ENCODE data around the gene PIGS. TPM values are rescaled to one million over a fixed set of nuclear protein-coding genes. Genes with fewer than 3 reads are reported as not detected.

PIGS gene
- total and polyA plus RNA-seq, 2 of the 4 experiments (the other 2 are of a cell fraction): 28.7 to 78.9 TPM

DNA sequence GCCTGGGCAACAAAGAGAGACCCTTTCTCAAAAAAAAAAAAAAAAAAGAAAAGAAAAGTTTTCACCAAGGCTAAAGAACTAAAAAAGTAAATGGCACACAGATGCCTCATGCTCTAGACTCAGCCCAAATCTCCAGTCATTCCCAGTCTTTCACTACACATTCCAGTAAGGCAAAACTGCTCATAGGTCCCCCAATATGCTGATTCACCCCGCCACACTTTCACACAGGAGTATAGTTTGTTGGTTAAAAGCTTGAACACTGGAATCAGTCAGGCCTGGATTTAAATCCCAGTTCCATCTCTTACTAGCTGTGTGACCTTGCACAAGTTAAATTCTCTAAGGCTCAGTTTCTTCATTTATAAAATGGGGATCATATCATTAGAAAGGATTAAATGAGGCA is 1.9 kb downstream of the PIGS start (continued):
- TF ChIP-seq RFX5 (IDR thresholded peaks at IDR 0.05; ENCODE audit: low read depth, low read length): no peak
- TF ChIP-seq CEBPB (IDR thresholded peaks at IDR 0.05; ENCODE audit: low read depth, low read length): no peak
- no peak for TF ChIP-seq CHD1 (IDR thresholded peaks at IDR 0.05; ENCODE audit: low read depth, low read length)

- Histone ChIP-seq H3K56ac (ENCODE audit: extremely low read depth, insufficient read depth, low read length) (no peak overlapping the region), H3K79me1 (ENCODE audit: low read depth in 1 of 2, low read length in 2 of 2) (peaks cover 21 to 50% of the 10 kb centered on the region in 2 experiments), H3K9ac (ENCODE audit: low read depth, low read length) (no peak overlapping the region), H2BK5ac (ENCODE audit: low read depth, low read length, poor library complexity, severe bottlenecking) (no peak overlapping the region), H3K9me1 (ENCODE audit: insufficient read depth, low read length) (peaks cover 13% of the 10 kb centered on the region), H3K18ac (ENCODE audit: low read depth, low read length) (no peak overlapping the region), H2AK5ac (ENCODE audit: low read depth, low read length) (no peak overlapping the region), H2BK20ac (ENCODE audit: low read depth, low read length) (no peak overlapping the region), H3K4me2 (ENCODE audit: low read depth, low read length) (no peak overlapping the region), H2BK120ac (ENCODE audit: low read depth, low read length) (no peak overlapping the region), H3K27me3 (ENCODE audit: control insufficient read depth, insufficient read depth, low read length) (no peaks in the 10 kb centered on the region), H3K4ac (ENCODE audit: low read depth, low read length) (no peak overlapping the region), H3K36me3 (ENCODE audit: control insufficient read depth, insufficient read depth, low read length) (peaks cover 7% of the 10 kb centered on the region), H4K91ac (ENCODE audit: insufficient read depth, low read depth, low read length) (no peak overlapping the region), H2BK15ac (ENCODE audit: low read depth, low read length) (no peak overlapping the region), H4K20me1 (ENCODE audit: insufficient read depth, low read length) (peaks cover 9% of the 10 kb centered on the region; the same call in 1 of the 2 replicates), H3K14ac (replicated peaks; ENCODE audit: low read depth, low read length) (no peak overlapping the region), H2AFZ (replicated peaks; ENCODE audit: low read length, poor library complexity) (no peak overlapping the region), H4K5ac (ENCODE audit: low read depth, low read length) (no peak overlapping the region), H2AK9ac (replicated peaks; ENCODE audit: low read depth, low read length, poor library complexity) (no peak overlapping the region), H3K23ac (ENCODE audit: low read depth, low read length) (no peak overlapping the region), H3K4me3 (ENCODE audit: insufficient read depth, low read depth, low read length) (no peak overlapping the region), H3K4me1 (ENCODE audit: control insufficient read depth, insufficient read depth, low read length) (peaks cover 7% of the 10 kb centered on the region), H3K9me3 (ENCODE audit: control insufficient read depth, insufficient read depth, low read length) (no peaks in the 10 kb centered on the region), H4K8ac (ENCODE audit: low read depth in 2 of 2, low read length in 2 of 2) (no peak overlapping the region), H3K27ac (ENCODE audit: insufficient read depth, low read length) (no peak overlapping the region)
- DNase-seq: no peak
- ChIA-PET POLR2A (ENCODE audit: unreplicated experiment) (no interaction called here), CTCF (no interaction called here)
- TF ChIP-seq MAFK (IDR thresholded peaks at IDR 0.05; ENCODE audit: low read depth, low read length) (no peak), BHLHE40 (IDR thresholded peaks at IDR 0.05; ENCODE audit: low read depth, low read length) (no peak), FOS (IDR thresholded peaks at IDR 0.05; ENCODE audit: low read depth, low read length) (no peak), CEBPB (IDR thresholded peaks at IDR 0.05; ENCODE audit: low read depth, low read length) (no peak), ELK1 (IDR thresholded peaks at IDR 0.05; ENCODE audit: borderline replicate concordance, low read depth, low read length) (no peak), RAD21 (IDR thresholded peaks at IDR 0.05; ENCODE audit: low read length) (no peak), NFE2L2 (IDR thresholded peaks at IDR 0.05; ENCODE audit: low read depth, low read length) (no peak), MAZ (IDR thresholded peaks at IDR 0.05; ENCODE audit: borderline replicate concordance, low read depth, low read length) (no peak), POLR2A (IDR thresholded peaks at IDR 0.05; ENCODE audit: low read depth, low read length) (no peak)
- no peak for ATAC-seq (ENCODE audit: low read depth)
- dilution Hi-C loops (cut with HindIII; ENCODE audit: low sequenced_read_pairs, unreplicated experiment) (no loop called here), intact Hi-C loops (cut with micrococcal nuclease) (no loop called here), in situ Hi-C loops (cut with MboI; ENCODE audit: low sequenced_read_pairs) (no loop called here)
- 90% methylated on average over 3 of the region's 3 CpGs; no CpG with 5 or more reads in 1 of the 2 experiments for WGBS, 2 experiments (ENCODE audit: extremely low coverage in 2 of 2, insufficient read length in 1 of 2)
- no TSS peak for BruUV-seq (replicated peaks)
These were observed 3.7 kb downstream of the PIGS start for GRCh38 chr17:28567604-28568003.

All from IMR-90 (cell line).